Measurements from ENCODE around the gene CD82. TPM values are rescaled to one million over a fixed set of nuclear protein-coding genes. Genes with fewer than 3 reads are reported as not detected.

The CD82 gene
- total RNA-seq, 6 experiments from 2014 or later: 18.9 to 69.4 (median 48.6) TPM

- ATAC-seq (no peak), DNase-seq (no peak)
- Histone ChIP-seq H3K9me3 (no peaks in the 10 kb centered on the region), H3K4me3 (no peak overlapping the region), H3K36me3 (no peaks in the 10 kb centered on the region), H3K4me1 (peaks cover 0 to 19% (median 11%) of the 10 kb centered on the region in 4 donors), H3K27ac (no peak overlapping the region), H3K27me3 (no peaks in the 10 kb centered on the region)
- intact Hi-C loops (cut with DNase I): no loop called here
- WGBS (ENCODE audit: insufficient coverage, low coverage, low lambda C conversion rate, missing lambda C conversion rate): 80% methylated on average over 2 of the region's 3 CpGs
- TF ChIP-seq POLR2A (IDR thresholded peaks at IDR 0.05): no peak
- TF ChIP-seq CTCF (IDR thresholded peaks at IDR 0.05): no peak
Observed at GRCh38 chr11:44581246-44581645, 15.8 kb downstream of the CD82 start.

DNA sequence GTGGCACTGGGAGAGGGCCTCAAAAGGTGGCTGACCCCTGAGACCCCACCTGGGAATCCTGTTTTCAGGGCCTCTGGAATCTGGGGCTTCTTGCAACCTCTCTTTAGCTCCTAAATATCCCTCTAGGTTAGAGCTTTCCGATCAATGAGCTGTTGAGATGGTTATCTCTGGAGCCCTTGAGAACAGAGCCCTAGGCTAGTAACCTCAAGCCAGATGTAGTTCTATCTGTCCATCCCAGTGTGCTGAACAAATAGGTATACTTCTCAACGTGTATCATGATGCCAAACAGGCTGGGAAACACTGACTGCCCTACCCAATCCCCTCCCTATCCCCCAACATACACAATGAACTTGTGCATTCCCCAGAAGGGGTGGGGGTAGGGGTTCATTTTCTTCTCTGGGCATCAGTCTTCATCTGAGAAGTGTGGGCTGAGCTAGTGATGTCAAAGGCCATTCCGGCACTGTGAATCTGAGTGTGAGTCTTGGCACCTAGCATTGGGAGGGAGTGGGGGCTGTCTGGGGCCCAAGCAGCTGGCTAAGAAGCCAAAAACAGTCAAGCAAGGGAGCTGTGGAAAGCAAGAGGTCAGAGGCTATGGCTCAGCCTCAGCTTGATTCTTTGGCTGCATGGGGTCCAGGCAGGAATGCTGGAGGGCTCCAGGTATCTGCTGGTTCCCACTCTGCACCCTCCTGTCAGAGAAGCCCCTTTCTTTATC, 17.3 kb downstream of the CD82 start:
- Histone ChIP-seq H3K36me3 (peaks cover 0 to 3% (median 0%) of the 10 kb centered on the region in 4 donors), H3K4me3 (no peak overlapping the region), H3K27me3 (no peaks in the 10 kb centered on the region), H3K9me3 (no peaks in the 10 kb centered on the region), H3K27ac (peak overlapping the region in 1 of 3 donors; percentile 80), H3K4me1 (peaks cover 0 to 19% (median 11%) of the 10 kb centered on the region in 4 donors)
- intact Hi-C loops (cut with DNase I): no loop called here
- 50% methylated on average over 2 of the region's 3 CpGs for WGBS (ENCODE audit: insufficient coverage, low coverage, low lambda C conversion rate, missing lambda C conversion rate)
- ATAC-seq (no peak), DNase-seq (no peak)
- no peak for TF ChIP-seq POLR2A (IDR thresholded peaks at IDR 0.05)
- TF ChIP-seq CTCF (IDR thresholded peaks at IDR 0.05): no peak

GRCh38 chr11:44583353-44583669, 17.8 kb downstream of the CD82 start:
- ATAC-seq (no peak), DNase-seq (no peak)
- TF ChIP-seq CTCF (IDR thresholded peaks at IDR 0.05): no peak
- TF ChIP-seq POLR2A (IDR thresholded peaks at IDR 0.05): no peak
- Histone ChIP-seq H3K4me3 (no peak overlapping the region), H3K27ac (peak overlapping the region in 1 of 3 donors; percentile 80), H3K36me3 (peaks cover 0 to 3% (median 0%) of the 10 kb centered on the region in 4 donors), H3K4me1 (peaks cover 0 to 19% (median 11%) of the 10 kb centered on the region in 4 donors), H3K27me3 (no peaks in the 10 kb centered on the region), H3K9me3 (no peaks in the 10 kb centered on the region)
- intact Hi-C loops (cut with DNase I): no loop called here
- WGBS (ENCODE audit: insufficient coverage, low coverage, low lambda C conversion rate, missing lambda C conversion rate): 100% methylated on average over 2 of the region's 2 CpGs

- Histone ChIP-seq H3K27ac (peak overlapping the region; percentile 35 to 80 (median 76)), H3K27me3 (no peaks in the 10 kb centered on the region)
Observed at GRCh38 chr11:44585421-44585820, 20.0 kb downstream of the CD82 start.

More at GRCh38 chr11:44585421-44585820, 20.0 kb downstream of the CD82 start:
- intact Hi-C loops (cut with DNase I): no loop called here
- H3K9me3 ChIP-seq: no peaks in the 10 kb centered on the region
- DNase-seq (peak in 1 of 3 donors; percentile 47), ATAC-seq (peak in 1 of 4 donors; percentile 17)
- H3K4me3 ChIP-seq: no peak overlapping the region
- TF ChIP-seq CTCF (IDR thresholded peaks at IDR 0.05) (no peak), POLR2A (IDR thresholded peaks at IDR 0.05) (no peak)
- peaks cover 0 to 19% (median 11%) of the 10 kb centered on the region in 4 donors for H3K4me1 ChIP-seq
- WGBS (ENCODE audit: insufficient coverage, low coverage, low lambda C conversion rate, missing lambda C conversion rate): 60% methylated on average over 3 of the region's 5 CpGs
- peaks cover 0 to 3% (median 0%) of the 10 kb centered on the region in 4 donors for H3K36me3 ChIP-seq

Measured in right lobe of liver (tissue), 6 donors.